Neuronal stem cell (in vitro differentiated cells): ENCODE measurements around the gene AIG1.
"Not testable (repeated sequence)": the region's sequence is repeated elsewhere in the genome, so short reads cannot be mapped to it uniquely, and the experiment has no call there.

Experiments
- DNase-seq: peaks from one replicate; pipeline ENCODE4 v3.0.0-alpha.2; 2013; ENCODE audit warnings: low spot score
- H2AFZ ChIP-seq: one replicate; pipeline ENCODE4 v1.6.1; 2013; ENCODE audit warnings: mild to moderate bottlenecking, low read length, inconsistent platforms
- H2AK5ac ChIP-seq: 2 replicates; pipeline ENCODE4 v1.6.1; 2013; ENCODE audit warnings: low read depth, mild to moderate bottlenecking, inconsistent platforms, low read length, moderate library complexity, mixed read lengths
- H2BK120ac ChIP-seq: 2 replicates; pipeline ENCODE4 v1.6.1; 2013; ENCODE audit warnings: low read depth, mild to moderate bottlenecking, inconsistent platforms, low read length, moderate library complexity, mixed read lengths
- H2BK12ac ChIP-seq: one replicate; pipeline ENCODE4 v1.6.1; 2013; ENCODE audit warnings: low read length, inconsistent platforms
- H2BK15ac ChIP-seq: 2 replicates; pipeline ENCODE4 v1.6.1; 2013; ENCODE audit warnings: mild to moderate bottlenecking, low read length, inconsistent platforms, mixed read lengths
- H2BK5ac ChIP-seq: one replicate; pipeline ENCODE4 v1.6.1; 2013; ENCODE audit warnings: inconsistent platforms, mild to moderate bottlenecking, low read length, moderate library complexity
- H3K14ac ChIP-seq: one replicate; pipeline ENCODE4 v1.6.1; 2013; ENCODE audit warnings: low read length, inconsistent platforms
- H3K18ac ChIP-seq: 2 replicates; pipeline ENCODE4 v1.6.1; 2013; ENCODE audit warnings: low read length, inconsistent platforms
- H3K23ac ChIP-seq: 2 replicates; pipeline ENCODE4 v1.6.1; 2013; ENCODE audit warnings: low read depth, mild to moderate bottlenecking, mixed read lengths, low read length, inconsistent platforms; ENCODE audit not compliant: poor library complexity
- H3K27ac ChIP-seq: replicated peaks from 3 replicates; pipeline ENCODE4 v1.5.1; 2013; ENCODE audit warnings: low read length, inconsistent platforms
- H3K27me3 ChIP-seq, 3 experiments: 2 replicates each; pipeline ENCODE4 v1.6.1; 2013; ENCODE audit warnings: low read length in 3 of 3, mild to moderate bottlenecking in 2 of 3, inconsistent platforms in 1 of 3, low read depth in 1 of 3, mixed read lengths in 1 of 3, moderate library complexity in 1 of 3; ENCODE audit not compliant: control insufficient read depth in 3 of 3, insufficient read depth in 3 of 3
- H3K36me3 ChIP-seq, 2 donors: replicated peaks in 1 of 2; 2 replicates each; pipeline ENCODE4 v1.6.1; 2013; ENCODE audit warnings: low read length in 2 of 2; ENCODE audit not compliant: control insufficient read depth in 2 of 2, insufficient read depth in 2 of 2
- H3K4ac ChIP-seq: 2 replicates; pipeline ENCODE4 v1.6.1; 2013; ENCODE audit warnings: inconsistent platforms, mild to moderate bottlenecking, low read length, moderate library complexity
- H3K4me1 ChIP-seq, 2 donors: 1 replicate in 1 of 2; 2 replicates in 1 of 2; pipeline ENCODE4 v1.6.1; 2013; ENCODE audit warnings: low read length in 2 of 2, low read depth in 1 of 2; ENCODE audit not compliant: control insufficient read depth in 2 of 2, insufficient read depth in 1 of 2
- H3K4me2 ChIP-seq: one replicate; pipeline ENCODE4 v1.6.1; 2013; ENCODE audit warnings: mild to moderate bottlenecking, low read length, inconsistent platforms; ENCODE audit not compliant: insufficient read depth, poor library complexity, severe bottlenecking
- H3K4me3 ChIP-seq, 2 donors: 2 replicates each; pipeline ENCODE4 v1.5.1; 2013; ENCODE audit warnings: low read length in 2 of 2, mild to moderate bottlenecking in 2 of 2, inconsistent platforms in 1 of 2, moderate library complexity in 1 of 2
- H3K79me1 ChIP-seq: one replicate; pipeline ENCODE4 v1.6.1; 2013; ENCODE audit warnings: low read depth, mild to moderate bottlenecking, inconsistent platforms, low read length, moderate library complexity
- H3K9ac ChIP-seq: one replicate; pipeline ENCODE4 v1.6.1; 2013; ENCODE audit warnings: mild to moderate bottlenecking, low read depth, low read length, inconsistent platforms; ENCODE audit not compliant: poor library complexity
- H3K9me3 ChIP-seq, 2 donors: replicated peaks in 1 of 2; 2 replicates each; pipeline versions ENCODE3 to v1.6.1; 2013; ENCODE audit warnings: low read length in 2 of 2, mild to moderate bottlenecking in 2 of 2, inconsistent platforms in 1 of 2, low read depth in 1 of 2, mixed read lengths in 1 of 2, moderate library complexity in 1 of 2; ENCODE audit not compliant: control insufficient read depth in 2 of 2, insufficient read depth in 1 of 2
- H4K8ac ChIP-seq: one replicate; pipeline ENCODE4 v1.6.1; 2013; ENCODE audit warnings: low read depth, mild to moderate bottlenecking, inconsistent platforms, low read length, moderate library complexity
- H4K91ac ChIP-seq: one replicate; pipeline ENCODE4 v1.6.1; 2013; ENCODE audit warnings: low read length, low read depth, mild to moderate bottlenecking, inconsistent platforms; ENCODE audit not compliant: poor library complexity
- whole genome bisulfite sequencing, 2 donors: extraction: QIAGEN DNeasy Blood & Tissue Kit; methylation state at CpG; one replicate each; pipeline ENCODE4 v1.1.7; 2013; ENCODE audit warnings: missing lambda C conversion rate in 2 of 2, mixed read lengths in 1 of 2; ENCODE audit not compliant: insufficient read length in 2 of 2, insufficient replicate concordance in 1 of 2; ENCODE audit errors: extremely low coverage in 2 of 2; 5-methylcytosine and 5-hydroxymethylcytosine counted together

The AIG1 gene

GRCh38 chr6:143082274-143082673 is 21.6 kb downstream of the AIG1 start:
- H2BK15ac ChIP-seq, H3K27me3 ChIP-seq, H2BK12ac ChIP-seq, H3K14ac ChIP-seq, H3K23ac ChIP-seq, H2AK5ac ChIP-seq, H2BK120ac ChIP-seq, H3K79me1 ChIP-seq, H3K27ac ChIP-seq, H3K4me2 ChIP-seq, H4K8ac ChIP-seq, DNase-seq, H3K4me3 ChIP-seq, H3K18ac ChIP-seq, H3K4ac ChIP-seq, H4K91ac ChIP-seq, H3K4me1 ChIP-seq, H3K9ac ChIP-seq, H3K9me3 ChIP-seq, H3K36me3 ChIP-seq, H2BK5ac ChIP-seq, H2AFZ ChIP-seq: not testable (repeated sequence)
- WGBS, 2 donors = no CpG with 5 or more reads among the region's 9 CpGs

DNA sequence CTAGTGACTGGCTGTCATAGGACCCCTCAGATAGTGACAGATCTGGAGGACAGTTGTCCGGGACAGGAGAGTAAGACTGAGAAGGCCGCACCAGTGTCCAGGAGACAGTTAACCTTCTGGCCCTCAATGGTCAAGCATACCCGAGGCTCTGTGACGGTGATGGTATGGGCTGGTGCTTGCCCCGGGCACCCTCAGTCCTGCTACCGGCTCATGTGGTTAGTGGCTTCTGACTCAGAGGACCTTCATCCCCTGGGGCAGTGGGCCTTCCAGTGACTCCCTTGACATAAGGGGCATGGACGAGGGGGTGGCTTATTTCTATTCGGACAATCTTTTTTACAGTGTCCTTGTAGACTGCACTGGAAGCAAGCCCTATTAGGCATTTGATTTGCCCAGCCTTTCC is 23.3 kb downstream of the AIG1 start:
- not testable (repeated sequence) for H3K4me1 ChIP-seq, H2AFZ ChIP-seq, H2AK5ac ChIP-seq, H3K4ac ChIP-seq, H2BK15ac ChIP-seq, H3K27ac ChIP-seq, H3K4me2 ChIP-seq, H3K4me3 ChIP-seq, H3K36me3 ChIP-seq, H4K91ac ChIP-seq, H3K27me3 ChIP-seq, DNase-seq, H4K8ac ChIP-seq, H2BK12ac ChIP-seq, H3K14ac ChIP-seq, H3K9me3 ChIP-seq, H3K18ac ChIP-seq, H3K9ac ChIP-seq, H2BK5ac ChIP-seq, H3K23ac ChIP-seq, H3K79me1 ChIP-seq, H2BK120ac ChIP-seq
- WGBS, 2 donors = no CpG with 5 or more reads among the region's 8 CpGs

DNA sequence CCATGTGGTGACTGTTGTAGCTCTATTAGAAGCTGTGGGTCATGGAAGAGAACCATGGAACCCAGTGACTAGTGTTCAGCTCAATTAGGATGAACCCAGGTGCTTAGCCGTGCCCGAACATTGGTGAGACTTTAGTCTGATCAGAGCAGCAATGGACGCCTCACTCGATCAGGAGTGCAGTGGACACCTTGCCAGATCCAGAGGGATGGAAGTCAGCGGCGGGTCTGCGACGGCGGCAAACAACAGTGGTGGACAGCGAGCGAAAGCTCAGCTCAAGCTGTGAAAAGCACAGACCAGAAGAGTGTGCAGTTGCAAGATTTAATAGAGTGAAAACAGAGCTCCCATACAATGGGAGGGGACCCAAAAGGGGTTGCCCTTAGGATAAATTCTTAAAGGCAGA is 26.6 kb downstream of the AIG1 start:
- H3K9me3 ChIP-seq, H3K27me3 ChIP-seq, H4K91ac ChIP-seq, H3K9ac ChIP-seq, H4K8ac ChIP-seq, H3K79me1 ChIP-seq, H2BK12ac ChIP-seq, H3K23ac ChIP-seq, H2AFZ ChIP-seq, H3K4me3 ChIP-seq, H3K4me1 ChIP-seq, H3K36me3 ChIP-seq, H3K4me2 ChIP-seq, DNase-seq, H2BK15ac ChIP-seq, H3K4ac ChIP-seq, H2BK120ac ChIP-seq, H3K14ac ChIP-seq, H2AK5ac ChIP-seq, H3K18ac ChIP-seq, H2BK5ac ChIP-seq, H3K27ac ChIP-seq: not testable (repeated sequence)
- no CpG with 5 or more reads among the region's 11 CpGs for WGBS, 2 donors

- no peaks in the 10 kb centered on the region for H3K79me1 ChIP-seq
- H2BK5ac ChIP-seq = no peak overlapping the region
- no peak overlapping the region for H3K18ac ChIP-seq
- H3K27ac ChIP-seq = no peak overlapping the region
- no peak overlapping the region for H2AK5ac ChIP-seq
- no peak overlapping the region for H3K4me3 ChIP-seq
- H3K9ac ChIP-seq = no peak overlapping the region
- no peak overlapping the region for H4K8ac ChIP-seq
- no peak overlapping the region for H3K23ac ChIP-seq
- DNase-seq = no peak
- H4K91ac ChIP-seq = no peak overlapping the region
- no peak overlapping the region for H2BK120ac ChIP-seq
- no peaks in the 10 kb centered on the region for H3K36me3 ChIP-seq
- no peaks in the 10 kb centered on the region for H3K27me3 ChIP-seq
- no peaks in the 10 kb centered on the region for H3K9me3 ChIP-seq
- H3K4me2 ChIP-seq = no peak overlapping the region
- H2AFZ ChIP-seq = no peak overlapping the region
- H2BK15ac ChIP-seq = no peak overlapping the region
- no peak overlapping the region for H2BK12ac ChIP-seq
- no peak overlapping the region for H3K14ac ChIP-seq
- no CpG with 5 or more reads among the region's 2 CpGs for whole genome bisulfite sequencing, 2 donors
- H3K4me1 ChIP-seq = peaks cover 0 to 2% of the 10 kb centered on the region in 2 donors
- H3K4ac ChIP-seq = no peak overlapping the region
Measured at GRCh38 chr6:143087856-143088255, 27.2 kb downstream of the AIG1 start.
